Endodermal cell (in vitro differentiated cells): ENCODE data around the gene ATP5ME. TPM values are rescaled to one million over a fixed set of nuclear protein-coding genes. Genes with fewer than 3 reads are reported as not detected.

Experiments used
- DNase-seq: peaks from one replicate; pipeline ENCODE4 v3.0.0-alpha.2; 2017
- H3K27ac ChIP-seq: 2 replicates; pipeline ENCODE4 v1.5.1; 2013; ENCODE audit warnings: mild to moderate bottlenecking, low read depth, low read length, moderate library complexity
- H3K27me3 ChIP-seq: 2 replicates; pipeline ENCODE4 v1.6.1; 2013; ENCODE audit warnings: mild to moderate bottlenecking, low read length, moderate library complexity; ENCODE audit not compliant: insufficient read depth, control insufficient read depth, poor library complexity, severe bottlenecking
- H3K36me3 ChIP-seq: 2 replicates; pipeline ENCODE4 v1.7.0; 2013; ENCODE audit warnings: mild to moderate bottlenecking, low read length, moderate library complexity; ENCODE audit not compliant: control insufficient read depth, insufficient read depth
- H3K4me1 ChIP-seq: one replicate; pipeline ENCODE4 v1.7.0; 2013; ENCODE audit warnings: low read length; ENCODE audit not compliant: control insufficient read depth, insufficient read depth
- H3K4me3 ChIP-seq: 2 replicates; pipeline ENCODE4 v1.5.1; 2013; ENCODE audit warnings: mild to moderate bottlenecking, low read length, moderate library complexity
- H3K9ac ChIP-seq: 2 replicates; pipeline ENCODE4 v1.6.1; 2013; ENCODE audit warnings: mild to moderate bottlenecking, low read length, moderate library complexity; ENCODE audit not compliant: poor library complexity, severe bottlenecking; ENCODE audit errors: extremely low read depth
- H3K9me3 ChIP-seq: 2 replicates; pipeline ENCODE4 v1.6.1; 2013; ENCODE audit warnings: mild to moderate bottlenecking, low read length, moderate library complexity; ENCODE audit not compliant: control insufficient read depth
- H3K27ac Mint-ChIP-seq: 2 replicates; pipeline ENCODE4 v1.8.0; 2020; ENCODE audit warnings: mixed read lengths
- H3K27me3 Mint-ChIP-seq: 2 replicates; pipeline ENCODE4 v1.8.0; 2021; ENCODE audit warnings: mild to moderate bottlenecking, mixed read lengths; ENCODE audit not compliant: insufficient read depth
- H3K36me3 Mint-ChIP-seq: 2 replicates; pipeline ENCODE4 v1.8.0; 2020; ENCODE audit warnings: low read depth, mixed read lengths
- H3K4me1 Mint-ChIP-seq: 2 replicates; pipeline ENCODE4 v1.8.0; 2020; ENCODE audit warnings: mixed read lengths
- H3K4me3 Mint-ChIP-seq: 2 replicates; pipeline ENCODE4 v1.8.0; 2020; ENCODE audit warnings: mild to moderate bottlenecking, moderate library complexity, mixed read lengths
- H3K9me3 Mint-ChIP-seq: 2 replicates; pipeline ENCODE4 v1.8.0; 2020; ENCODE audit warnings: mild to moderate bottlenecking, mixed read lengths
- WGBS, 2 experiments: methylation state at CpG; one replicate each; pipeline versions ENCODE4 v1.1.5 to v1.1.7; 2013; ENCODE audit warnings: missing lambda C conversion rate in 2 of 2, mixed read lengths in 1 of 2; ENCODE audit not compliant: insufficient coverage in 1 of 2, insufficient read length in 1 of 2; 5-methylcytosine and 5-hydroxymethylcytosine counted together
- total RNA-seq, 2 donors: library from RNA; stranded (reverse); fragmentation: NEBNext Ultra II Directional in 1 of 2; extraction: Animal tissue kit (Norgen Biotek cat#: 25700) in 1 of 2; gene quantifications; 2 replicates in 1 of 2; 3 replicates in 1 of 2; pipeline ENCODE4 v1.2.1, GENCODE V29; 2021
- TF ChIP-seq, protein P1 (sequence below): fragments of 200-600 bp; sonication (generic); conservative IDR thresholded peaks from 2 replicates; pipeline ENCODE4 v1.5.0; 2021; ENCODE audit warnings: antibody characterized with exemption, mild to moderate bottlenecking

The ATP5ME gene
- total RNA-seq, 2 donors from 2014 or later = 407 to 456 TPM

GRCh38 chr4:651884-652642, 22.0 kb downstream of the ATP5ME start:
- WGBS, 2 experiments = 88 to 90% methylated on average over 19 to 24 of the region's 24 CpGs
- Histone ChIP-seq H3K36me3 (no peaks in the 10 kb centered on the region), H3K27me3 (no peaks in the 10 kb centered on the region), H3K4me3 (no peak overlapping the region), H3K27ac (no peak overlapping the region), H3K4me1 (no peaks in the 10 kb centered on the region), H3K9me3 (no peaks in the 10 kb centered on the region), H3K9ac (no peak overlapping the region)
- Mint-ChIP-seq H3K36me3 (no peaks in the 10 kb centered on the region), H3K27ac (no peak overlapping the region), H3K9me3 (no peaks in the 10 kb centered on the region), H3K27me3 (no peaks in the 10 kb centered on the region), H3K4me3 (no peak overlapping the region), H3K4me1 (no peaks in the 10 kb centered on the region)
- DNase-seq = peak; percentile 46
- TF ChIP-seq, protein P1, sequence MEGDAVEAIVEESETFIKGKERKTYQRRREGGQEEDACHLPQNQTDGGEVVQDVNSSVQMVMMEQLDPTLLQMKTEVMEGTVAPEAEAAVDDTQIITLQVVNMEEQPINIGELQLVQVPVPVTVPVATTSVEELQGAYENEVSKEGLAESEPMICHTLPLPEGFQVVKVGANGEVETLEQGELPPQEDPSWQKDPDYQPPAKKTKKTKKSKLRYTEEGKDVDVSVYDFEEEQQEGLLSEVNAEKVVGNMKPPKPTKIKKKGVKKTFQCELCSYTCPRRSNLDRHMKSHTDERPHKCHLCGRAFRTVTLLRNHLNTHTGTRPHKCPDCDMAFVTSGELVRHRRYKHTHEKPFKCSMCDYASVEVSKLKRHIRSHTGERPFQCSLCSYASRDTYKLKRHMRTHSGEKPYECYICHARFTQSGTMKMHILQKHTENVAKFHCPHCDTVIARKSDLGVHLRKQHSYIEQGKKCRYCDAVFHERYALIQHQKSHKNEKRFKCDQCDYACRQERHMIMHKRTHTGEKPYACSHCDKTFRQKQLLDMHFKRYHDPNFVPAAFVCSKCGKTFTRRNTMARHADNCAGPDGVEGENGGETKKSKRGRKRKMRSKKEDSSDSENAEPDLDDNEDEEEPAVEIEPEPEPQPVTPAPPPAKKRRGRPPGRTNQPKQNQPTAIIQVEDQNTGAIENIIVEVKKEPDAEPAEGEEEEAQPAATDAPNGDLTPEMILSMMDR = no peak

DNA sequence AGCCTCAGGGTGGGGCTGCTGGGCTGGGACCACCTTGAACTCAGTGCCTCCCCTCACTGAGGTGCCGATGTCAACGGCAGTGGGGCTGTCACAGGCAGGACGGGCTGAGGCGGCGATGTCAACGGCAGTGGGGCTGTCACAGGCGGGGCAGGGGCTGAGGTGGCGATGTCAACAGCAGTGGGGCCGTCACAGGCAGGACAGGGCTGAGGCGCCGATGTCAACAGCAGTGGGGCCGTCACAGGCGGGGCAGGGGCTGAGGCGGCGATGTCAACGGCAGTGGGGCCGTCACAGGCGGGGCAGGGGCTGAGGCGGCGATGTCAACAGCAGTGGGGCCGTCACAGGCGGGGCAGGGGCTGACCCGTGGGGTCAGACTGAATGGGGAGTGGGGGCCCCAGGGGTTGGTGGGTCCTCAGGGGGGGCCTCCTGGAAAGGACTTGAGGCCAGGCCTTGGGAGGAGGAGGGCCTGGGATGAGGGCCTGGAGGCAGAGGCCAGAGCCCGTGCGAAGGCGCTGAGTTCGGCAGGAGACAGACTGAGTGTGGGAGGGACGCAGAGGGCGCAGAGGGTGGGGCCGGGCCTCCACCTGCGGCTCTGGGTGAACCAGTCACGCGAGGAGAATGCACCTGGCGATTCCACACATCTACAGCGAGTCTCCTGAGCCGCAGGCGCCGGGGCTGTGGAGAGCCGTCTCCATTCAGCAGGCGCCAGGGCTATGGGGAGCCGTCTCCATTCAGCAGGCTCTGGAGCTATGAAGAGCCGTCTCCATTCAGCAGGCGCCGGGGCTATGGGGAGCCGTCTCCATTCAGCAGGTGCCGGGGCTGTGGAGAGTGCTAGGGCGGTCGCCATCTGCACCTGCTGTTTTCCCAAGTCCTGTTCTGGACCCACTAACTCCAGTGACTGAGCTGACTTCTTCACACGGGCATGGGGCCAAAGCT, 22.9 kb downstream of the ATP5ME start:
- Mint-ChIP-seq H3K27me3 (no peaks in the 10 kb centered on the region), H3K4me1 (no peaks in the 10 kb centered on the region), H3K36me3 (no peaks in the 10 kb centered on the region), H3K27ac (no peak overlapping the region), H3K4me3 (no peak overlapping the region), H3K9me3 (no peaks in the 10 kb centered on the region)
- 86 to 88% methylated on average over 30 to 49 of the region's 49 CpGs for WGBS, 2 experiments
- TF ChIP-seq, protein P1 = no peak
- Histone ChIP-seq H3K4me3 (no peak overlapping the region), H3K9ac (no peak overlapping the region), H3K27ac (peak overlapping the region; percentile 53), H3K36me3 (no peaks in the 10 kb centered on the region), H3K9me3 (no peaks in the 10 kb centered on the region), H3K27me3 (no peaks in the 10 kb centered on the region), H3K4me1 (no peaks in the 10 kb centered on the region)
- peak; percentile 56 for DNase-seq

DNA sequence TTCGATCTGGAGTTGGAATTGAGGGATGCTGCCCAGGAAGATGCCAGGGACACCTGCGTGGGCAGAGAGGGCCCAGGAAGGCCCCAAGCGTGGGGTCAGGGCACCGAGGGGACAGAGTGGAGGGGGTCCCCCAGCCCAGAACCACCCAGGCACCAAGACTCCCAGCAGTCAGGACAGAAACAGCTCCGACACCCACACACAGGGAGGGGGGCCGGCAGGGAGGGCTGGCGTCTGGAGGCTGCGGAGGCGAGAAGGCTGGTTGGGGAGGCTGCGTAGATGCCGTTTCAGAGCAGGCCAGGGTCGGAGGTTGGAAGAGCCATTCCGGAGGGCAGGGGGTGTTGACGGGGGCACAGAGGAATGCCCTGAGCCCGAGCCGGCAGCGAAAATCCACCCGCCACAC, 23.6 kb downstream of the ATP5ME start:
- no peak overlapping the region for H3K4me3 Mint-ChIP-seq
- no peaks in the 10 kb centered on the region for H3K9me3 ChIP-seq
- no peaks in the 10 kb centered on the region for H3K4me1 Mint-ChIP-seq
- no peak overlapping the region for H3K27ac Mint-ChIP-seq
- TF ChIP-seq, protein P1 = no peak
- no peaks in the 10 kb centered on the region for H3K36me3 Mint-ChIP-seq
- no peak overlapping the region for H3K9ac ChIP-seq
- peak; percentile 42 for DNase-seq
- no peaks in the 10 kb centered on the region for H3K27me3 ChIP-seq
- H3K9me3 Mint-ChIP-seq = no peaks in the 10 kb centered on the region
- no peak overlapping the region for H3K4me3 ChIP-seq
- 87 to 95% methylated on average over 9 to 18 of the region's 18 CpGs for WGBS, 2 experiments
- H3K27ac ChIP-seq = no peak overlapping the region
- H3K36me3 ChIP-seq = no peaks in the 10 kb centered on the region
- no peaks in the 10 kb centered on the region for H3K27me3 Mint-ChIP-seq
- H3K4me1 ChIP-seq = no peaks in the 10 kb centered on the region
